K562 (cell line): ENCODE results near the gene EFNA2. TPM values are rescaled to one million over a fixed set of nuclear protein-coding genes. Genes with fewer than 3 reads are reported as not detected.
A peak's percentile ranks its signal among the peaks of the same experiment; 100 is the strongest.

ENCODE experiments used
- CHAMP1 ChIP-seq: fragments of 450-650 bp; IDR thresholded peaks from 2 replicates; pipeline ENCODE4 v1.6.1; 2016; ENCODE audit warnings: mild to moderate bottlenecking
- CHD2 ChIP-seq: IDR thresholded peaks from 2 replicates; pipeline ENCODE4 v1.6.1; 2011; ENCODE audit warnings: low read depth, low read length
- CXXC5 ChIP-seq: fragments of 250-450 bp; sonication (Bioruptor Pico); IDR thresholded peaks from 2 replicates; pipeline ENCODE4 v1.8.0; 2022; ENCODE audit warnings: inconsistent platforms, mild to moderate bottlenecking, moderate library complexity
- E2F3 ChIP-seq: fragments of 250-450 bp; sonication (Bioruptor Pico); IDR thresholded peaks from 2 replicates; pipeline ENCODE4 v1.4.0; 2020; ENCODE audit warnings: mild to moderate bottlenecking
- ELF4 ChIP-seq: fragments of 450-650 bp; formaldehyde crosslinking; IDR thresholded peaks from 2 replicates; pipeline ENCODE4 v1.4.0; 2022; ENCODE audit warnings: missing genetic modification characterization
- HDGF ChIP-seq: fragments of 450-650 bp; IDR thresholded peaks from 2 replicates; pipeline ENCODE4 v1.6.1; 2016
- KLF6 ChIP-seq: fragments of 250-450 bp; sonication (Bioruptor Pico); IDR thresholded peaks from 2 replicates; pipeline ENCODE4 v1.4.0; 2020; ENCODE audit warnings: mild to moderate bottlenecking, moderate library complexity, borderline replicate concordance
- MXD1 ChIP-seq: fragments of 250-450 bp; sonication (Bioruptor Pico); IDR thresholded peaks from 2 replicates; pipeline ENCODE4 v1.8.0; 2021; ENCODE audit warnings: borderline replicate concordance, mild to moderate bottlenecking, moderate library complexity; ENCODE audit not compliant: poor library complexity, severe bottlenecking
- PYGO2 ChIP-seq: fragments of 450-650 bp; IDR thresholded peaks from 2 replicates; pipeline ENCODE4 v1.6.1; 2016; ENCODE audit warnings: mild to moderate bottlenecking, missing genetic modification characterization, moderate library complexity, missing compliant biosample characterization
- RAD21 ChIP-seq, 2 experiments: fragments of 250-450 bp in 1 of 2; fragments of 450-650 bp in 1 of 2; sonication (Bioruptor Pico) in 1 of 2; formaldehyde crosslinking in 1 of 2; IDR thresholded peaks in 1 of 2; conservative IDR thresholded peaks in 1 of 2; 2 replicates each; pipeline versions ENCODE4 v1.4.0 to v1.8.0; 2020 to 2022; ENCODE audit warnings: mild to moderate bottlenecking in 2 of 2, moderate library complexity in 1 of 2
- SP1 ChIP-seq: sonication (generic); formaldehyde crosslinking; IDR thresholded peaks from 2 replicates; pipeline ENCODE4 v1.8.1; 2022; ENCODE audit warnings: mild to moderate bottlenecking, missing genetic modification reagents
- SRSF9 ChIP-seq: fragments of 200-400 bp; formaldehyde crosslinking; IDR thresholded peaks from 2 replicates; pipeline ENCODE4 v1.6.1; 2017; ENCODE audit warnings: low read depth, low read length, borderline replicate concordance
- TAF1 ChIP-seq: IDR thresholded peaks from 2 replicates; pipeline ENCODE4 v1.6.1; 2011; ENCODE audit warnings: mild to moderate bottlenecking, low read length, moderate library complexity; ENCODE audit not compliant: insufficient read depth, control insufficient read depth, severe bottlenecking; ENCODE audit errors: extremely low read depth
- U2AF1 ChIP-seq: fragments of 200-400 bp; formaldehyde crosslinking; optimal IDR thresholded peaks from 2 replicates; pipeline ENCODE3; 2017; ENCODE audit warnings: mild to moderate bottlenecking, low read depth, low read length, moderate library complexity
- XRCC4 ChIP-seq: IDR thresholded peaks from one replicate; pipeline ENCODE4 v1.6.1; 2011; ENCODE audit not compliant: insufficient read depth, insufficient read length; ENCODE audit errors: extremely low read depth
- ZFX ChIP-seq: sonication (generic); formaldehyde crosslinking; IDR thresholded peaks from 2 replicates; pipeline ENCODE4 v1.8.0; 2022; ENCODE audit warnings: mild to moderate bottlenecking, missing genetic modification reagents, moderate library complexity
- ZKSCAN8 ChIP-seq: fragments of 200-800 bp; sonication (Bioruptor generic); IDR thresholded peaks from 2 replicates; pipeline ENCODE4 v1.6.1; 2016; ENCODE audit warnings: missing genetic modification characterization, missing compliant biosample characterization
- ZNF184 ChIP-seq: sonication (generic); formaldehyde crosslinking; IDR thresholded peaks from 2 replicates; pipeline ENCODE4 v1.5.0; 2020; ENCODE audit warnings: missing genetic modification reagents
- ZNF217 ChIP-seq: sonication (generic); formaldehyde crosslinking; IDR thresholded peaks from 2 replicates; pipeline ENCODE4 v1.8.0; 2022; ENCODE audit warnings: mild to moderate bottlenecking, missing genetic modification reagents
- polyA plus RNA-seq, 8 experiments: library from polyadenylated mRNA; depleted of rRNA in 4 of 8; stranded (reverse) in 5 of 8; unstranded in 3 of 8; fragments of >200 nt; fragmentation: Nextera tagmentation in 2 of 8; fragmentation: Illumina TruSeq in 1 of 8; extraction: Ambion mirVana in 2 of 8; extraction: Trizol in 1 of 8; gene quantifications; 2 replicates each; pipeline versions ENCODE4 v1.2.1 to v1.2.3, GENCODE V29; 2011 to 2014; ENCODE audit warnings: inconsistent platforms in 1 of 8, missing spikeins in 1 of 8
- total RNA-seq, 7 experiments: library from RNA; depleted of rRNA in 6 of 7; stranded (reverse); fragments of >200 nt in 6 of 7; fragmentation: Illumina TruSeq in 2 of 7; extraction: Trizol in 2 of 7; gene quantifications; 2 replicates each; pipeline versions ENCODE4 v1.2.1 to v1.2.3, GENCODE V29; 2011 to 2021; ENCODE audit warnings: low replicate concordance in 1 of 7
- TF ChIP-seq, protein P1 (sequence below): sonication (generic); formaldehyde crosslinking; IDR thresholded peaks from 2 replicates; pipeline ENCODE4 v1.8.0; 2022; ENCODE audit warnings: mild to moderate bottlenecking, low read depth, missing genetic modification reagents
- TF ChIP-seq, protein P2 (sequence below), 2 experiments: fragments of 450-650 bp; conservative IDR thresholded peaks; 2 replicates each; pipeline ENCODE4 v1.6.1; 2017; ENCODE audit warnings: mild to moderate bottlenecking in 2 of 2, moderate library complexity in 2 of 2
- TF ChIP-seq, protein P3 (sequence below): sonication (generic); formaldehyde crosslinking; IDR thresholded peaks from 2 replicates; pipeline ENCODE4 v1.9.0; 2022; ENCODE audit warnings: mild to moderate bottlenecking, missing genetic modification reagents

The EFNA2 gene
- total and polyA plus RNA-seq, 9 of the 15 experiments (the other 6 are each of a cell fraction or from before 2014, with no cell fraction given) = 0.11 to 0.44 (median 0.15) TPM; not detected in 6

GRCh38 chr19:1275260-1275975 is 10.3 kb upstream of the EFNA2 start, which contains the start of gene FAM174C (continued):
- peak; percentile 49; the same call in 1 of the 2 replicates for TF ChIP-seq ELF4 (CRISPR knock-in tag)
- no peak for TF ChIP-seq RAD21 (CRISPR knock-in tag; conservative IDR thresholded peaks at IDR 0.05 in 1 of 2, IDR thresholded peaks at IDR 0.05 in 1 of 2)
- no peak for TF ChIP-seq ZKSCAN8 (CRISPR knock-in tag)
- no peak; the same call in 1 of the 2 replicates for TF ChIP-seq CHD2
- TF ChIP-seq ZNF184 (CRISPR knock-in tag) = no peak
- no peak for TF ChIP-seq KLF6
- peak; percentile 84 for TF ChIP-seq TAF1
- no peak for TF ChIP-seq HDGF
- no peak for TF ChIP-seq ZNF217
- TF ChIP-seq SP1 = peak; percentile 80
- no peak for TF ChIP-seq CHAMP1
- TF ChIP-seq CXXC5 (CRISPR knock-in tag) = peak; percentile 99
- peak; percentile 81 for TF ChIP-seq ZFX (CRISPR knock-in tag)
- TF ChIP-seq, protein P1, sequence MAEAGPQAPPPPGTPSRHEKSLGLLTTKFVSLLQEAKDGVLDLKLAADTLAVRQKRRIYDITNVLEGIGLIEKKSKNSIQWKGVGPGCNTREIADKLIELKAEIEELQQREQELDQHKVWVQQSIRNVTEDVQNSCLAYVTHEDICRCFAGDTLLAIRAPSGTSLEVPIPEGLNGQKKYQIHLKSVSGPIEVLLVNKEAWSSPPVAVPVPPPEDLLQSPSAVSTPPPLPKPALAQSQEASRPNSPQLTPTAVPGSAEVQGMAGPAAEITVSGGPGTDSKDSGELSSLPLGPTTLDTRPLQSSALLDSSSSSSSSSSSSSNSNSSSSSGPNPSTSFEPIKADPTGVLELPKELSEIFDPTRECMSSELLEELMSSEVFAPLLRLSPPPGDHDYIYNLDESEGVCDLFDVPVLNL = no peak
- TF ChIP-seq XRCC4 = no peak
- no peak for TF ChIP-seq PYGO2
- TF ChIP-seq MXD1 (CRISPR knock-in tag) = peak; percentile 95
- peak; percentile 64; the same call in 1 of the 2 replicates for TF ChIP-seq E2F3 (CRISPR knock-in tag)
- no peak for TF ChIP-seq U2AF1
- TF ChIP-seq, protein P2, sequence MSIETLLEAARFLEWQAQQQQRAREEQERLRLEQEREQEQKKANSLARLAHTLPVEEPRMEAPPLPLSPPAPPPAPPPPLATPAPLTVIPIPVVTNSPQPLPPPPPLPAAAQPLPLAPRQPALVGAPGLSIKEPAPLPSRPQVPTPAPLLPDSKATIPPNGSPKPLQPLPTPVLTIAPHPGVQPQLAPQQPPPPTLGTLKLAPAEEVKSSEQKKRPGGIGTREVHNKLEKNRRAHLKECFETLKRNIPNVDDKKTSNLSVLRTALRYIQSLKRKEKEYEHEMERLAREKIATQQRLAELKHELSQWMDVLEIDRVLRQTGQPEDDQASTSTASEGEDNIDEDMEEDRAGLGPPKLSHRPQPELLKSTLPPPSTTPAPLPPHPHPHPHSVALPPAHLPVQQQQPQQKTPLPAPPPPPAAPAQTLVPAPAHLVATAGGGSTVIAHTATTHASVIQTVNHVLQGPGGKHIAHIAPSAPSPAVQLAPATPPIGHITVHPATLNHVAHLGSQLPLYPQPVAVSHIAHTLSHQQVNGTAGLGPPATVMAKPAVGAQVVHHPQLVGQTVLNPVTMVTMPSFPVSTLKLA (conservative IDR thresholded peaks at IDR 0.05) = peak; percentile 97
- TF ChIP-seq, protein P3, sequence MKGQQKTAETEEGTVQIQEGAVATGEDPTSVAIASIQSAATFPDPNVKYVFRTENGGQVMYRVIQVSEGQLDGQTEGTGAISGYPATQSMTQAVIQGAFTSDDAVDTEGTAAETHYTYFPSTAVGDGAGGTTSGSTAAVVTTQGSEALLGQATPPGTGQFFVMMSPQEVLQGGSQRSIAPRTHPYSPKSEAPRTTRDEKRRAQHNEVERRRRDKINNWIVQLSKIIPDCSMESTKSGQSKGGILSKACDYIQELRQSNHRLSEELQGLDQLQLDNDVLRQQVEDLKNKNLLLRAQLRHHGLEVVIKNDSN (CRISPR knock-in tag) = peak; percentile 99
- TF ChIP-seq SRSF9 = no peak
